Activated CD8-positive, alpha-beta memory T cell treated with anti-CD3 and anti-CD28 coated beads for 4 hours (primary cell): Measurements from ENCODE around the gene ZSCAN31.

Source experiments
- DNase-seq, 2 donors: peaks; one replicate each; pipeline ENCODE4 v3.0.0-alpha.2; 2020; ENCODE audit warnings: low read depth in 2 of 2

Gene ZSCAN31

DNA sequence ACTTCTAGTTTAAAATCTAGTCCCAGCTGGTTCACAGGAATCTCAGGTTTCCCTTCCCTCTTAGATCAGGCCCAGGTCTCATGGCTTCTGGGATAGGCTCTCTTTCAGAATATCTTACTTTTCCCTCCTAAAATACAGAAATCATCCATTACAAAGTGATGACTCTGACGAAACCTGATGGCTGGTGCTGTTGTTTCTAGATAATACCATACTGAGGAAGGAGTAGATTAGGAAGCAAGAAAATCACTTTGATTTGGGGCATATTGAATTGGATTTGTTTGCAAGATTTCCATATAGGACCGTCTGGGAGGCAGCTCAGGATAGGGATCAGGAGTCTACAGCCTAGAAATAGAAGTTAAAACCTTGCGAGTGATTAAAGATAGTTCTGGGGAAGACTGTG lies 17.4 kb upstream of the ZSCAN31 start:
- DNase-seq = no peak

DNA sequence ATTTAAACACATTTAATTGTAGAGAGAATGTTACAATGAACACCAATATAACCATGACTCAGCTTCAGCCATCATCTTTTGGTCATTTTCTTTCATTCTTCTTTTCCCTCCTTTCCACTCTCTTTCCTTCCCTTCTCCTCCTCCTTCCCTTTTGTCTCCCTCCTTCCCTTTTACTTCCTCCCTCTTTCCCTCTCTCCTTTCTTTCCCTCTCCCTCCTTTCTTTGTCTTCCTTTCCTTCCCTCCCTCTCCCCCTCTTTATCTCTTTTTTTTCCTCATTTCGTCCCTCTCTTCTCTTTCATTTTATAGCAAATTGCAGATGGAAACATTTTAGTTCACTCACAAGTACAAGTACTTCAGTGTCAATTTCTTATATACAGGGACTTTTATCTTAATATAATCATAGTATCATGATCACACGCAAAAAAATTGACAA lies 15.6 kb upstream of the ZSCAN31 start:
- no peak for DNase-seq

DNA sequence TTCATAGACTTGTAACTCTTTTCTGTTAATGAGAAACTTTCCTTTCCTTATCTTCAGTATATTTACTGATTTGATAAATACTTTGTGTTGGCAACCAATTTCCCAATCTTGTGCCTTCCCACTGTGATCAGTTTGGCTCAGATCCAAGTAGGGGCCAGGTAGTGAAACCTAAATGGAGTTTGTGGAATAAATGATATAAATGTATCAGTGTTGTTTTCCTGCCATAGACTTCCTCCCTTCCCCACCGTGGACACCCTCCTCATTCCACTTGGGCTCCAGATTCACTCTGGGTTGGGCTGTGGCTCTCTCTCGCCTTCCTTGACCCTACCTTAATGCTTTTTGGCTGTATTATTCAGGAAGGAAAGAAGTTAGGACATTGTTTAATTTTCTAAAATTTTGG lies 15.1 kb upstream of the ZSCAN31 start:
- DNase-seq = no peak

DNA sequence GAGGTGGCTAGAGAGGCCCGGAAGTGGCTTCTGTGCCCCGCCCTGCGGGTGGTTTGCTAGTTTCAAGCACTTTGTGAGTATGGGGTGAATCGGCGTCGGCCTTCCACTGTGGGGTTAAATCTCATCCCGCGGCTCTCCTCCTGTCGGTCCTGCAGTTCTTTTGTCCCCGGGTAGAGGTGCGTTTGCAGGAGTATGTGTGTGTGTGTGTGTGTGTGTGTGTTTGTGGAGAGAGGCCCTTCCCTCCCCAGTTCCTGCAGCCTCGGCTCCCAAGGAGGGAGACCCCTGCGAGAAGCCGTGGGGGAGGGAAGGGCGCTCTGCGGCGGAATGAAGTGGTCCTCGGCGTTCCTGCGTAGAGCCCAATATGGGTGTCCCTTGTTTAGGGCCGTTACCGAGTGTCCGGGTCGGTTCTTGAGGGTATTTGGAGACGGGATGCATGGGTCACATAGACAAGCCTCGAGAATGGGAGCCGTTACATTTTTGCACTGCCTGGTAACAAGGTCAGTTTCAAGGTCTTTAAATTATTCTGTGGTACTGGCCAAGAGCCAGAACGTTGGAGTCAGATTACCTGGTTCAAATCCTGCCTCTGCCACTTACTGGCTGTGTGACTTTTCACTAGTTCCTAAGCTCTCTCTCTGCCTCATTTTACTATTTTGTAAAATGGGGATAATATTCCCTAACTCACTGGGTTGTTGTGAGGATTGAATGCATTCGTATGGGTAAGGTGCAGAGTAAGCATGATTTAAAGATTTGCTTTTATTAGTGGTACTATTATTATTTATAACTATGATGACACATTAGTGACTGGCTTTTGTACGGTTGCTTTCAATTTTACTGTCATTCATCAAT lies 14.2 kb upstream of the ZSCAN31 start, which contains the start of gene ZKSCAN3:
ZKSCAN3 (plus strand) TSS at position 56 of the 846 bp plus-strand sequence. CDS start 9,640 bp downstream, outside the sequence.
- peak; percentile 70 to 78 for DNase-seq

DNA sequence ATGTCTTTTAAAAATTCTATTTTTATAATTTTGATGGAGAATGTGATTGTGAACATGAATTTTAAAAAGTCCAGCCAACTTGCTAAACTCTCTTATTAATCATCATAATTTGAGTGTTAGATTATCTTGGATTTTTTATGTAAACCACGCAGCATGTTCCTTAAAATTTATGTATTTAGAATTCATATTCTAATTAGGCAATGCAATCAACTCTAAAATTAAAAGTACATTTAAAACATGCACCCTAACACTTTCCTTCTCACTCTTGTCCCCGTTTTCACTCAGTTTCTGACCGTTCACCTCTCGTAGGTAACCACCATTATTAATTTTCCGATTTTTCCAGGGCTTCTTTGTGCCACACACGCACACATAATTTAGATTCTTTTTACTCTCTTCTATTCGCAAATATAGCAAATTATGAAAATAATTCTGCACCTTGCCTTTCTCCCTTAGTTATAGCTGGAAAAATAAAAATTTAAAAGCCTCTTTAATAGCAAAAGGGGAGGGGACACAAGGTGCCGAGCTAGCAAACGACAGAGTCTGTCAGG lies 13.5 kb upstream of the ZSCAN31 start:
- no peak for DNase-seq

DNA sequence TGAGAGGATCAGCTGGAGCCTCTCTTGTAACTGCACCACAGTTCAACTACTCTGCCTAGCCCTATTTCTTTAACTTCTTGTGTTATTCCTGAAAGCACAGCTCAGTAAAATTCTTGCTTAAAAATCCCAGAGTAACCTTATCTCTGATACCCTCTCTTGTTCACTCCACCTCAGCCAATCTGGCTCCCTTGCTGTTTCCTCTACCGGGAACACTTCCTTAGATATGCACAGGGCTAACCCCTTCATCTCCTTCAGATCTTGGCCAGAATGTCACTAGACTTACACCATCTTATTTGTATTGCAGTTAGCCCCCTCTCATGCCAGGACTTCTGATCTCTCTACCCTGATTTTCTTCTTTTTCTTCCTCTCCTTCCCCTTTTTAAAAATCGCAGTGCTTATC lies 11.2 kb upstream of the ZSCAN31 start:
- no peak for DNase-seq

DNA sequence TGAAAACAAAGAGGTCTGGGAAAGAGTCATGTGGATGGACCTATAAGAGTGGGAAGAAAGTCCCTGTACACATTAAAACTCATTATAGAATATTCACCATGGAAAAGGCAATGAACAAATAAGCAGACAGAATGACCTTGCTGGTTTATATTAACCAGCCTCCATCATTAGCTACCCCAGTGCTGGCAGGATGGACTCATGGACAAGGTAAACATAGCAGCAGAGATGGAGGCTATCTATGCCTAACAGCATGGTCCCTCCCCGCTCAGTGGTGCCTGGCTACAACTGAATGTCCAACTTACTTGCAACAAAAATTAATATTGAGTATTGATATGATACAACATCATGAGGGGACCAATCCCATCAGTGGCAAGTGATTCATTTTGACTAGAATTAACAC lies 9.3 kb upstream of the ZSCAN31 start:
- no peak for DNase-seq

DNA sequence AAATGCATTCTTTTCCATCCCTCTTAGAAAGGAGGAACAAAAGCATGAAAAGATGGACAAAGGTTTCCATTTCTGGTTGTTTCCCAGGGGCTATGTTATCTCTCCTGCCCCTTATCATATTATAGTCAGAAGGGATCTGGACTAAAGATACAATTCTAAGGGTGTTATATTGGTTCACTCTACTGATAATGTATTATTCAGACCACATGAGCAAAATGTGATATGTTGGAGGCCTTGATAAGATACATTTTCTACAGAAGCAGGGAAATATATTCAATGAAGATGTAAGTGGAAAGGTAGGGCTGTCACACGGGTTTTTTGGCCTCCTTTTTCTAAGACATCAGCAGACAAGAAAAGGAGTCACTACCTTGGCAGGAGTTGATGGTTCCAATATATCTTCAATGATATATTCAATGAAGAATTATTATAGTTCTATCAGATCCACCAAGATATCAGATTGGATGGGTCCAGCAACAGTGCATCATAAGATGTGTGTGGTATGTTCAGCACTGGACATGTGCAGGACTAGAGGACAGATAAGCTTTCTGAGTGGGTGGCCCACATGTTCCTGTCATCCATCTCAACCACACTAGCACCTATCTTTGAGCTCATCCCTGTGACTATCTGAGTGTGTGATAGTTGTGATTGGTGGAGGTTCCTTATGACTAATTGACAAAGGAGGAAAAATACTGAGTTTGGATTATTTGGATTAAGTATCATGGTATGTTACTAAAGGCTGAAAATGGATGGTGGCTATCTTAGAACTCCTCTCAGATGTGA lies 8.1 kb upstream of the ZSCAN31 start:
- DNase-seq = no peak

DNA sequence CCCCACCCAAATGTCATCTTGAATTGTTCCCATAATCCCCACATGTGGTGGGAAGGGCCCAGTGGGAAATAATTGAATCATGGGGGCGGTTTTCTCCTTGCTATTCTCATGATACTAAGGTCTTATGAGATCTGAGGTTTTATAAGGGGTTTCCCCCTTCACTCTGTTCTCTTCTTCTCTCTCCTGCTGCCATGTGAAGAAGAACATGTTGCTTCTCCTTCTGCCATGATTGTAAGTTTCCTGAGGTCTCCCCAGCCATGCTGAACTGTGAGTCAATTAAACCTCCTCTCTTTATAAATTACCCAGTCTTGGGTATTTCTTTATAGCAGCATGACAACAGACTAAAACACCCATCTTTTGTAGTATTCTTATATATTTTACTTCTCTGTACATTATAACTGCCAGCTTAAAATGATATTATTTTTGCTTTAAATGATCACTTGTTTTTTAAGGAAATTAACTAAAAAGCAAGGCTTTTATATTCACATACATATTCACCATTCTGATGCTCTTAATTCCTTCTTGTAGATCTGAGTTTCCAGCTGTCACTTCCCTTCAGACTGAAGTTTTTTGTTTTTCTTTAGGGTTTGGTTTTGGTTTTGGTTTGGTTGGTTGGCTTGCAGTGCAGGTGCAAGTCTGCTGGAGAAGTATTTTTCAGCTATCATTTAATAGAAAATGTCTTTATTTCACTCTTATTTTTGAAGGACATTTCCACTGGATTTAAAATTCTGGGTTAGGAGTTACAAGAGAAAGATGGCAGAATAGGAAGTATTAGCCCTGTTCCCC lies 4.6 kb upstream of the ZSCAN31 start:
- no peak for DNase-seq

DNA sequence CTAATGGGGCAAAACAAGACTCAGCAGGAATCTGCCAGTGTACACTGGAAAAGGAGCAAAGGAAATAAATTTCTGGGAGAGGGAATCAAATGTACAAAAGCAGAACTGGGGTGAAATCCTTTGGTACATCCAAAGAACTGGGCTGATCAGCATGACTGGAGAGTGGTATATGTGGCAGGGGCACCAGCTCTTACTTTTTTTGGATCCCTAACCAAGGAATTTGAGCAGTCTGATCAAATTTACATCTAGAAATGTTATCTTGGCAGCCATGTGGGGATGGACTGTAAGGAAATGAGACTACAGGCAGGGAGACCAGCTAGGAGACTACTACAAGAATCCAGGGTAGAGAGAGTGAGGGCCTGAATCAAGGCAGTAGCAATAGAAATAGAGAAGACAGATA lies 1.2 kb upstream of the ZSCAN31 start:
- no peak for DNase-seq

DNA sequence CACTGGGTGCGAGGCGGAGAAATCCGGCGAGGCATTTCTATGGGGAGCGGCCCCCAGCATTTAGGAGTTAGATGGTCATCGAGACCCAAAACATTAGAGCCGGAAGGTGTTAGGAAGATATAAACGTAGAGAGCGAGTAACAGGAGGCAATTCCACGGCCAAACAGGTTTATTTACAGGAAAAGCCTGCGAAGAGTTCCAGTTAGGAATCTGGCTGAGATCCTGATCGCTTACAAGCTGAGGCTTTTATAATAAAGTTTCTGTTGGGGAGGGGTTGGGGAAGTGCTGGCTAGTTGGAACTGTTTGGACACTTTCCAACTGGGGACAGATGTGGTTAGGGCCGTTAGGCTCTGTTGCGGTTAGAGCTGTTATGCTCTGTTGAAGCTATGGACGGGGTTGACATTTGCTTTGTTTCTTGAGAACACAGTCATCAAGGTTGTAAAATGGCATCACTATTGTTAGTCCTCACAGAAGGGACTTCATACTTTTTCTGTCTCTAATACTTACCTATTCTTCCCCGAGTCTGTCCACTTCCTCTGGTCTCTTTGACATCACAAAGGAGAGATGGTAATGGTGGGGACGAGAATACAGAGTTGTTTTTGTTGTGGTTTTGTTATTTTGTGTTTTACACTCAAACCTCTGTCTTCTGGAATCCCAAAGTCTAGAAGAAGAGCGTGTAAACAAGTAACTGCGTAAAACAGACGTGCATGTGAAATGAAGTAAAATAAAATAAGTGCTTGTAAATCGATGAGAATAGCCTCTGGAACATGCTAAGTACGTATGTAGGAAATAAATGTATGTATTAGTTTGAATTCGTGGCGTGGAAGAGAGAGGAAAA lies 554 bp upstream of the ZSCAN31 start:
- DNase-seq = no peak

DNA sequence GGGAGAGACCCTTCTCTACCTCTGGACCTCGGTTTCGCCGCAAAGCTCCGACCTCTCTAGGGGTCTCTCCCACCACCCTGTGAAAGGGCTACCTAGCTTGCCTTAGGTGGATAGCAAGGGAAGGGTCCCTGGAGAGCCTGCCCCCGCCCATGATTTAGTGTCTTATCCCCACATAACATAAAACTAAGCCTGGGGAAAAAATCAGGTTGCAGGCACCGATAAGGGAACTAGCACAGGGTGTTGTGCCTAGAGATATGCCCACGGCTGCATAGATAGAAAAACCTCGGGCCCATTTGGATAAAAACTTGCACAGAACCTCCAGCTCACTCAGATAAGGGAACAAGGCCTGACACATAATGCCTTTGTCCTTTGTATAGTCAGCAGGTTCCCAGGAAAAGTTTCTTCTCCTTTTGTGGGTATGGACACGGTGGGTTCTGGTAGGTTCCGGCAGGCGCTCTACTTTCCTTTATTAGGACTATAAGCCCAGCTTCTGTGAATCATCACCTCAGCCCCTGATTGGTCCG lies 846 bp downstream of the ZSCAN31 start:
- no peak for DNase-seq

DNA sequence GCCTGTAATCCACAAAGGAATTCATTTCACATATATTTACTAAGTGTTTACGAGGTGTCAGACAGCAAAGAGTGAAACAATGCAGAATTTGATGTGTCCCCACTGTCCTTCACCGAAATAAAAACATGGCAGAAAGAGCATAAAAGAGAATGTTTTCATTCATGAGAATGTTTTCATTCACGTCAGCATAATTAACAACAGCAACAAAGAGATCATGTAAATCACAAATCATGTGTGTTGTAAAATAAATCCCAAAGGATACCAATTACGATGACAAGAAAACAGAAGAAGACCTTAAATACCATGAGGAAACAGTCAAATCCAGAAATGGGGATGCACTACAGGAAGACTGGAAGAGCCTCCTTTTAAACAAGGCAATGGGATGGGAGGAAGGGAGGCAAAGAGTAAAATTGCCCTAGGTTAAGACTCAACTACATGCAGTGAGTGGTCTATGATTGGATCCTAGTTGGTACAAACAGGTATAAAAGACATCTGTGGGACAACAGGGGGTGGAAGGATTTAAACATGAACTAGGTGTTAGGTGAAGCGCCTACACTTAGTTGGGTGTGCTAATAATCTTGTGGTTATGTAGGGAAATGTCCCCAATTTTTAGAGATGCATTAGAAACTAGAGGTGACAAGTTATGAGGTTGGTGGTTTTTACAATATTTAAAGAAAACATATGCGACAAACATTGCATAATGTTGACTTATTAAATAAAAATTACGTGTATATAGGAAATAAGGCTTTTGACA lies 1.5 kb downstream of the ZSCAN31 start:
- DNase-seq = no peak

DNA sequence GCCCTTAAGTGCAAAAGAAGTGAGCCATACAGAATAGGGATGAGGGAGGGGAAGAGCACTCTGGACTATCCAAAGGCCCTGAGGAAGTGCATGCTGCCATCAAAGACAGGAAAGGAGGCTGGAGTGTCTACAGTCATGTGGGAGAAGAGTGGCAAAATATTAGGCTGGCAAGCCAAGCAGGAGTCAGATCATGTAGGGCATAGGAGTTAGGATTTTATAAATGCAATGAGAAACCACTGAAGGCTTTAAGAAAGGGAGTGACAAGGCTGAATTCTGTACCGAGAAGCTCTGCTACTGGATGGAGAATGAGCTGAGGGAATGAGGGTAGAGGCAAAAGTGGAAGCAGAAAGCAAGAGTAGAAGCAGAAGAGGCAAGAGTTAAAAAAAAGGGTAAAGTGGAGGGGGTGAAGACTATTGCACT lies 2.3 kb downstream of the ZSCAN31 start:
- no peak for DNase-seq

DNA sequence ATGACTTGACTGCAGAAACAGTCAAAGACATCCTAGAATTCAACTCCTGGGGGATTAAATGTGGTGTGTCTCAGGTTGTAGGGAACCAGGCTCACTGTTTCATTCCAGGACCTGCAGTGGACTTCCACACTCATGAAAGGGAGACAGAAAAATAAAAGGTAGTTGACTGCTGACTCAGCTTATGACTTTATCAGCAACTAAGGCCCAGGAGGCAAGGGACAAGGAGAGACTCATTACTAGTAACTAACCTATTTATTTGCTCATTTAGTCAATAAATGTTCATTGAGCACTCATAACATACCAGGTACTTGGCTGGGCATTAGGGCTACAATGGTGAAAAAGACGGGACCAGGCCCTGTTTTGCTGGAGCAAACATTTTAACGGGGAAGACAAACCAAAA lies 2.9 kb downstream of the ZSCAN31 start:
- DNase-seq = no peak

DNA sequence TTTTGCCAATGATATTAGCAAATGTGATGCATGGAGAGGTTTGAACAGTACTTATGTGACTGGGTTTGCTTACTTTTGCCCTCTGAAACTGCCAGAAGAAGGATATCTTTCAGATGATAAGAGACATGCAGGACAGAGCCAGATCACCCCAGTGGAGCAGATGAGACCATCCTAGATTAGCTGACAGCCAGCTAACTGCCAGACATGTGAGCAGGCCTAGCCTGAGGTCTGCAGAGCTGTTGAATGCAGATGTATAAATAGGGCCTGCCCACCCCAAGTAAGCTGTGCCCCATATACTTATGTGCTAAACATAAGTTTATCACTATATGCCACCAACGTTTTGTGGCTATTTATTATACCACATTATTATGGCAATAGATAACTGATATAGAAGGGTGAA lies 5.9 kb downstream of the ZSCAN31 start:
- no peak for DNase-seq

DNA sequence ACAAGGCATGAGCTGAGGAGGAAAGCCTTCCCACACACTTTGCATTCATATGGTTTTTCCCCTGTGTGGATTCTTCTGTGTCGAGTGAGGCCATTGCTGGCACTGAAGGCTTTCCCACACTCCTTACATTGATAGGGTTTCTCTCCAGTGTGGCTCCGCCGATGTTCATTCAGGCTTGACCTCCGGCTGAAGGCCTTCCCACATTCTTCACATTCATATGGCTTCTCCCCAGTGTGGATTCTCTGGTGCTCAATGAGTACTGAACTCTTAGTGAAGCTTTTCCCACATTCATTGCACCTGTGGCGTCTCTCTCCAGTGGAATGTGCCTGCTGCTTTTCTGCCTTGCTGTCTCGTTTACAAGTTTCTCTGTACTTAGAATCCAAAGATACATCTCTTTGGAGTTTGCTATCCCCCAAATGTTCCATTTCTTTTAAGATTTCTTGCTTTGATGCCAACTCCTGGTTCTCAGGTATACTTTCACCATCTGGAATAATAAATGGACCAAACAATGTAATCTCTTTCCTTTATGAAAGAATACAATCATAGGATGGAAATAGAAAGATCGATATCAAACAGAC lies 9.5 kb downstream of the ZSCAN31 start:
- no peak for DNase-seq

DNA sequence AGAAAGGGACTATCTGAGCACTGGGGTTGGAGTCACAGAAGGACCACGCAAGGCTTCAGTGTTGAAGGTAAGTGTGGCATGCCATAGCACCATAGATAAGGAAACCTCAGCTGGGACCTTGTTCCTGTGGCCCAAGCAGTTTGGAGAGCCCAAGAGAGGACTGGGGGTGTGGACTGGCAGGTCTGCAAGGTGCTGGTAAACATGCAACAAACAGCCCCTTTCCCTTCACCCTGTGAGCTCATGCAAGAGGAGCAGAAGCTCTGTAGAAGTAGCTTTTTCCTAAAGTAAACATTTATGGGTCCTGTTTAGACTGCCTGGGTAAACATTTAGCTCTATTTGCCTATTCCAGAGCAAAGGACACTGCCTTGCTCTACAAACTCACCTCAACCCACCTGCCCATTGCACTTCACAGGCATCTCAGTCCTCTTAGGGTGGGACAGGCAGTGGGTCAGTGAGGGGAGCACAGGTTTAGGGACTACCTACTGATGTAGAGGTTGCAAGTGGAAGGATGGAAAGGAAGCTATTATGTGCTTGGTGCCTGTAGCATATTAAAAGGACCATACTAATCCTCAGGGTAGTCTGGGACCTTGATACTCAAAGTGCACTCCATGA lies 12.0 kb downstream of the ZSCAN31 start:
- DNase-seq = no peak

DNA sequence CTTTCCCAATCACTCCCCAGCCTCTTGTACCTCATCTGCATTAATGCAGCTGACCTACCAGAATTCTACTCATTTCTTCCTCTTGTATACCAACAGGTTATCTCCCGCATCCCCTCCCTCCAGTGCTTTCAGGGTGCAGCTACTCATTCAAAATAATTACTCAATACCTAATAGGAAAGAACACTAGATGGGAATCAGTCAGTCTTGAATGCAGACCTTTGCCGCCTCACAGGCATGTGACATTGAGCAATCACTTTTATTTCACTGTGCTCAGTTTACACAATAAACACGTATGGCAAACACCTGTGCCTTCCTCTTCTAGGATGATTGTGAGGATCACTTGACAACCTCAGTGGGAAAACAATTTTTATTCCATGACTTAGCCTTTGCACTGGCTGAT lies 13.3 kb downstream of the ZSCAN31 start:
- DNase-seq = no peak
